ENCODE data around the gene SPRR1B.

GRCh38 chr1:153035211-153035610 lies 4.2 kb downstream of the SPRR1B start:
- no peak for TF ChIP-seq POLR2AphosphoS5 (IDR thresholded peaks at IDR 0.05; ENCODE audit: low read depth, low read length)
- no peak for TF ChIP-seq SIN3A (IDR thresholded peaks at IDR 0.05; ENCODE audit: borderline replicate concordance, insufficient read depth, low read length)
- no peak for TF ChIP-seq TAF1 (IDR thresholded peaks at IDR 0.05; ENCODE audit: borderline replicate concordance, insufficient read depth, low read length)
